HepG2 (cell line): ENCODE results near the gene CIAPIN1. TPM values are rescaled to one million over a fixed set of nuclear protein-coding genes. Genes with fewer than 3 reads are reported as not detected.

Source experiments
- ETV5 ChIP-seq: IDR thresholded peaks from 2 replicates; pipeline ENCODE4 v1.6.1; 2018; ENCODE audit warnings: missing biosample characterization, missing genetic modification reagents, inconsistent platforms, borderline replicate concordance
- GATA4 ChIP-seq: sonication (generic); IDR thresholded peaks from 2 replicates; pipeline ENCODE4 v1.6.1; 2016; ENCODE audit warnings: antibody characterized with exemption, low read depth, borderline replicate concordance
- HCFC1 ChIP-seq: fragments of 150-350 bp; IDR thresholded peaks from 2 replicates; pipeline ENCODE4 v1.6.1; 2014; ENCODE audit warnings: low read depth, low read length
- HOXA7 ChIP-seq: sonication (generic); formaldehyde crosslinking; IDR thresholded peaks from 2 replicates; pipeline ENCODE4 v1.8.1; 2022; ENCODE audit warnings: mild to moderate bottlenecking, missing genetic modification reagents, moderate library complexity
- IRF1 ChIP-seq: sonication (generic); formaldehyde crosslinking; IDR thresholded peaks from 2 replicates; pipeline ENCODE4 v1.4.0; 2020; ENCODE audit warnings: low read depth, mild to moderate bottlenecking, missing genetic modification reagents
- KDM5A ChIP-seq: fragments of 200-600 bp; sonication (generic); IDR thresholded peaks from 2 replicates; pipeline ENCODE4 v1.7.0; 2018; ENCODE audit warnings: antibody characterized with exemption, mild to moderate bottlenecking, low read length, borderline replicate concordance
- KLF16 ChIP-seq, 2 experiments: sonication (generic) in 1 of 2; formaldehyde crosslinking in 1 of 2; IDR thresholded peaks; 2 replicates each; pipeline versions ENCODE4 v1.6.1 to v1.8.0; 2016 to 2023; ENCODE audit warnings: missing genetic modification reagents in 2 of 2, missing compliant biosample characterization in 1 of 2
- MAFK ChIP-seq, 2 experiments: IDR thresholded peaks in 1 of 2; conservative IDR thresholded peaks in 1 of 2; 2 replicates each; pipeline ENCODE4 v1.6.1; 2011; ENCODE audit warnings: improper control_type of control experiment in 2 of 2, low read length in 2 of 2
- MLLT10 ChIP-seq: sonication (generic); formaldehyde crosslinking; IDR thresholded peaks from 2 replicates; pipeline ENCODE4 v1.4.0; 2020; ENCODE audit warnings: missing genetic modification reagents
- NRL ChIP-seq: sonication (generic); formaldehyde crosslinking; IDR thresholded peaks from 2 replicates; pipeline ENCODE4 v1.5.0; 2020; ENCODE audit warnings: missing genetic modification reagents, mild to moderate bottlenecking, moderate library complexity, borderline replicate concordance
- RAD21 ChIP-seq: fragments of 450-650 bp; formaldehyde crosslinking; IDR thresholded peaks from 2 replicates; pipeline ENCODE4 v1.5.0; 2020; ENCODE audit warnings: mild to moderate bottlenecking
- SNAPC2 ChIP-seq: sonication (generic); formaldehyde crosslinking; IDR thresholded peaks from 2 replicates; pipeline ENCODE4 v1.8.1; 2022; ENCODE audit warnings: mild to moderate bottlenecking, missing genetic modification reagents
- TSC22D2 ChIP-seq: sonication (generic); formaldehyde crosslinking; IDR thresholded peaks from 2 replicates; pipeline ENCODE4 v1.5.1; 2020; ENCODE audit warnings: missing genetic modification reagents, mild to moderate bottlenecking, borderline replicate concordance
- U2AF1 ChIP-seq: fragments of 200-400 bp; formaldehyde crosslinking; optimal IDR thresholded peaks from 2 replicates; pipeline ENCODE3; 2017; ENCODE audit warnings: mild to moderate bottlenecking, low read depth, low read length
- XBP1 ChIP-seq: sonication (generic); formaldehyde crosslinking; IDR thresholded peaks from 2 replicates; pipeline ENCODE4 v1.5.0; 2020; ENCODE audit warnings: missing genetic modification reagents
- YY1 ChIP-seq: IDR thresholded peaks from 2 replicates; pipeline ENCODE4 v1.6.1; 2011; ENCODE audit warnings: low read length, low read depth, moderate library complexity, mild to moderate bottlenecking; ENCODE audit not compliant: insufficient read depth, insufficient replicate concordance
- ZFP41 ChIP-seq: sonication (generic); formaldehyde crosslinking; IDR thresholded peaks from 2 replicates; pipeline ENCODE4 v1.4.0; 2020; ENCODE audit warnings: mild to moderate bottlenecking, missing genetic modification reagents, borderline replicate concordance
- ZNF282 ChIP-seq: fragments of 450-650 bp; IDR thresholded peaks from 2 replicates; pipeline ENCODE4 v1.6.1; 2018; ENCODE audit not compliant: partially characterized antibody
- ZNF501 ChIP-seq: sonication (generic); formaldehyde crosslinking; IDR thresholded peaks from 2 replicates; pipeline ENCODE4 v1.5.1; 2020; ENCODE audit warnings: mild to moderate bottlenecking, moderate library complexity, missing genetic modification reagents
- ZNF547 ChIP-seq: sonication (generic); formaldehyde crosslinking; IDR thresholded peaks from 2 replicates; pipeline ENCODE4 v1.5.1; 2020; ENCODE audit warnings: mild to moderate bottlenecking, missing genetic modification reagents
- ZNF703 ChIP-seq: sonication (generic); formaldehyde crosslinking; IDR thresholded peaks from 2 replicates; pipeline ENCODE4 v1.5.1; 2020; ENCODE audit warnings: missing genetic modification reagents, mild to moderate bottlenecking, moderate library complexity, borderline replicate concordance
- ZNF768 ChIP-seq: sonication (generic); formaldehyde crosslinking; IDR thresholded peaks from 2 replicates; pipeline ENCODE4 v1.4.0; 2020; ENCODE audit warnings: missing genetic modification reagents
- ZNF790 ChIP-seq: sonication (generic); formaldehyde crosslinking; IDR thresholded peaks from 2 replicates; pipeline ENCODE4 v1.8.0; 2022; ENCODE audit warnings: missing genetic modification reagents, mild to moderate bottlenecking, borderline replicate concordance
- polyA plus RNA-seq, 8 experiments: library from polyadenylated mRNA; depleted of rRNA in 3 of 8; stranded (reverse) in 7 of 8; unstranded in 1 of 8; fragments of >200 nt; fragmentation: Illumina TruSeq in 4 of 8; extraction: Trizol in 4 of 8; gene quantifications; 2 replicates each; pipeline versions ENCODE4 v1.2.1 to v1.2.3, GENCODE V29; 2011 to 2016; ENCODE audit warnings: low read depth in 4 of 8, missing spikeins in 1 of 8, mixed read lengths in 1 of 8; ENCODE audit not compliant: insufficient read depth in 1 of 8
- total RNA-seq, 5 experiments: library from RNA; depleted of rRNA; stranded (reverse); fragments of >200 nt; fragmentation: Illumina TruSeq; extraction: Trizol; gene quantifications; 2 replicates each; pipeline ENCODE4 v1.2.3, GENCODE V29; 2016; ENCODE audit warnings: low read depth in 1 of 5
- TF ChIP-seq, protein P1 (sequence below): sonication (generic); formaldehyde crosslinking; IDR thresholded peaks from 2 replicates; pipeline ENCODE4 v1.9.0; 2021; ENCODE audit warnings: missing genetic modification reagents, borderline replicate concordance
- TF ChIP-seq, protein P2 (sequence below): sonication (generic); formaldehyde crosslinking; IDR thresholded peaks from 2 replicates; pipeline ENCODE4 v1.5.1; 2020; ENCODE audit warnings: mild to moderate bottlenecking, missing genetic modification reagents

Gene CIAPIN1
- total and polyA plus RNA-seq, 2 of the 13 experiments (the other 11 are each of a cell fraction or from before 2014, with no cell fraction given): 69.3 to 89.7 TPM

DNA sequence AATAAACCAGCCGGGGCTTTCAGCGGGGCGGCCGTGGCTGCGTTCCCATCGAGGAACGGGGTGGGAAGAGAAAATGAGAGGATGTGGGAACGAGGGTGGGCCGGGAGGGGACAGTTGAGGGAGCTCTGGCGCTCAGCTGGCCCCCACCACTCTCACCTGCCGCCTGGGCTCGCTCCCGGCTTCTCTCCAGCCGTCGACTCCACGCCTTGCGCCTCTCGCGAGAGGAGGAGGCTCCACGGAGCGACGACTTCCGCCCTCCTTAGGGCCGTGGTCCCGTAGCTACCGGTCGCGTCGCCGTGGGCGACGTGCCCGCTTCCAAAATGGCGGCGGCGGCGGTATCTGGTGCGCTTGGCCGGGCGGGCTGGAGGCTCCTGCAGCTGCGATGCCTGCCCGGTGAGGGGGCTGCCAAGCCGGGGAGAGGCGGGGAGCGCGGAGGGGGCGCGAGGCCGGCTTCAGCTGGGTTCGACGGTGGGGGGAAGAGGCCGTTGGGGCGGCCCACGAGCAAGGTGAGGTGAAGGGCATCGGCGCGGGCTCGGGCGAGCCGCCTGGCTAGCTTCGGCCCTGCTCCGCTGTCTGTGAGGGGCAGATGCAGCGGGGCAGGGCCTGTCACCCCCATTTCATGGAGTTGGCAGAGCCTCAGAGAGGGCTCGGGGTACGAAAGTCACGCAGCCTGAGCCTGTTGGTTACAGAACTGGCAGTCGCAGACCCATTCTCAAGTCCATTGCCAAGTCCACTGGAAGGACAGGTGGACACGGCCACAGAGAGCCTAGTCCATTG, at the start of gene CIAPIN1, which contains the start of gene COQ9 (continued):
- TF ChIP-seq ZNF282 (no peak), MAFK (conservative IDR thresholded peaks at IDR 0.05 in 1 of 2, IDR thresholded peaks at IDR 0.05 in 1 of 2; ENCODE audit: low read length in 2 of 2) (no peak), KLF16 (CRISPR knock-in tag; IDR thresholded peaks at IDR 0.05) (peak in 1 of 2 experiments; percentile 98; a peak in 2 of 4 replicates), KDM5A (peak; percentile 90), ZNF790 (CRISPR knock-in tag) (peak; percentile 87; the same call in 1 of the 2 replicates), SNAPC2 (CRISPR knock-in tag) (no peak), ZNF547 (CRISPR knock-in tag) (peak; percentile 98), YY1 (peak; percentile 100), TSC22D2 (CRISPR knock-in tag) (peak; percentile 75), MLLT10 (CRISPR knock-in tag) (no peak), ETV5 (peak; percentile 90), ZNF501 (CRISPR knock-in tag) (peak; percentile 98), RAD21 (peak; percentile 63; the same call in 1 of the 2 replicates), ZNF703 (CRISPR knock-in tag) (peak; percentile 65; the same call in 1 of the 2 replicates), ZNF768 (CRISPR knock-in tag) (peak; percentile 78), IRF1 (peak; percentile 91), XBP1 (no peak), HCFC1 (peak; percentile 84), NRL (CRISPR knock-in tag) (peak; percentile 95), ZFP41 (CRISPR knock-in tag) (no peak; the same call in 1 of the 2 replicates), U2AF1 (no peak), GATA4 (no peak; the same call in 1 of the 2 replicates), HOXA7 (CRISPR knock-in tag) (no peak)
- TF ChIP-seq, protein P1, sequence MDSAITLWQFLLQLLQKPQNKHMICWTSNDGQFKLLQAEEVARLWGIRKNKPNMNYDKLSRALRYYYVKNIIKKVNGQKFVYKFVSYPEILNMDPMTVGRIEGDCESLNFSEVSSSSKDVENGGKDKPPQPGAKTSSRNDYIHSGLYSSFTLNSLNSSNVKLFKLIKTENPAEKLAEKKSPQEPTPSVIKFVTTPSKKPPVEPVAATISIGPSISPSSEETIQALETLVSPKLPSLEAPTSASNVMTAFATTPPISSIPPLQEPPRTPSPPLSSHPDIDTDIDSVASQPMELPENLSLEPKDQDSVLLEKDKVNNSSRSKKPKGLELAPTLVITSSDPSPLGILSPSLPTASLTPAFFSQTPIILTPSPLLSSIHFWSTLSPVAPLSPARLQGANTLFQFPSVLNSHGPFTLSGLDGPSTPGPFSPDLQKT: 0 out of 2 replicates have a peak, but pooled peaks have one; percentile 52
- TF ChIP-seq, protein P2, sequence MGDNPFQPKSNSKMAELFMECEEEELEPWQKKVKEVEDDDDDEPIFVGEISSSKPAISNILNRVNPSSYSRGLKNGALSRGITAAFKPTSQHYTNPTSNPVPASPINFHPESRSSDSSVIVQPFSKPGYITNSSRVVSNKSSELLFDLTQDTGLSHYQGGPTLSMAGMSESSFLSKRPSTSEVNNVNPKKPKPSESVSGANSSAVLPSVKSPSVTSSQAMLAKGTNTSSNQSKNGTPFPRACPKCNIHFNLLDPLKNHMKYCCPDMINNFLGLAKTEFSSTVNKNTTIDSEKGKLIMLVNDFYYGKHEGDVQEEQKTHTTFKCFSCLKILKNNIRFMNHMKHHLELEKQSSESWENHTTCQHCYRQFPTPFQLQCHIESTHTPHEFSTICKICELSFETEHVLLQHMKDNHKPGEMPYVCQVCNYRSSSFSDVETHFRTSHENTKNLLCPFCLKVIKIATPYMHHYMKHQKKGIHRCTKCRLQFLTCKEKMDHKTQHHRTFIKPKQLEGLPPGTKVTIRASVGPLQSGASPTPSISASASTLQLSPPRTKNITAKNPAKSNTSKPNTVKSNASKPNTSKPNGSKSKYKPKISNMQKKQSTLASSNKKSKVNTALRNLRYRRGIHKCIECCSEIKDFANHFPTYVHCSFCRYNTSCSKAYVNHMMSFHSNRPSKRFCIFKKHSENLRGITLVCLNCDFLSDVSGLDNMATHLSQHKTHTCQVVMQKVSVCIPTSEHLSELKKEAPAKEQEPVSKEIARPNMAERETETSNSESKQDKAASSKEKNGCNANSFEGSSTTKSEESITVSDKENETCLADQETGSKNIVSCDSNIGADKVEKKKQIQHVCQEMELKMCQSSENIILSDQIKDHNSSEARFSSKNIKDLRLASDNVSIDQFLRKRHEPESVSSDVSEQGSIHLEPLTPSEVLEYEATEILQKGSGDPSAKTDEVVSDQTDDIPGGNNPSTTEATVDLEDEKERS (CRISPR knock-in tag): peak; percentile 37; the same call in 1 of the 2 replicates
